ENCODE results near the gene SACS. TPM values are rescaled to one million over a fixed set of nuclear protein-coding genes. Genes with fewer than 3 reads are reported as not detected.
"Not testable (repeated sequence)": the region's sequence is repeated elsewhere in the genome, so short reads cannot be mapped to it uniquely, and the experiment has no call there.

Gene SACS
- polyA plus RNA-seq, 5 donors, result 10.7 to 19.8 (median 17.2) TPM

GRCh38 chr13:23458989-23459388, 25.5 kb upstream of the SACS start:
- DNase-seq, result no peak

GRCh38 chr13:23456437-23457210, 23.1 kb upstream of the SACS start:
- no peak for DNase-seq

- DNase-seq, result no peak
These were observed 22.1 kb upstream of the SACS start for GRCh38 chr13:23455401-23456185.

GRCh38 chr13:23453132-23453531, 19.6 kb upstream of the SACS start:
- no peak for DNase-seq

- DNase-seq, result no peak
These were observed 17.0 kb upstream of the SACS start for GRCh38 chr13:23450340-23451046.

GRCh38 chr13:23449398-23450162, 16.1 kb upstream of the SACS start:
- DNase-seq, result no peak

GRCh38 chr13:23447927-23448326, 14.4 kb upstream of the SACS start:
- peak; percentile 59 to 63 for DNase-seq

- no peak for DNase-seq
These were observed 12.3 kb upstream of the SACS start for GRCh38 chr13:23445794-23446193.

- DNase-seq, result no peak
These were observed 10.4 kb upstream of the SACS start for GRCh38 chr13:23443878-23444277.

GRCh38 chr13:23443110-23443509, 9.6 kb upstream of the SACS start:
- no peak for DNase-seq

GRCh38 chr13:23440821-23441618, 7.5 kb upstream of the SACS start:
- no peak for DNase-seq

- DNase-seq, result not testable (repeated sequence)
These were observed 6.8 kb upstream of the SACS start for GRCh38 chr13:23440324-23440723.

GRCh38 chr13:23437916-23438315, 4.4 kb upstream of the SACS start:
- DNase-seq, result no peak

GRCh38 chr13:23436680-23437079, 3.2 kb upstream of the SACS start:
- no peak for DNase-seq

- DNase-seq, result no peak
These were observed 989 bp upstream of the SACS start for GRCh38 chr13:23434491-23434890.

- no peak for DNase-seq
These were observed 876 bp downstream of the SACS start for GRCh38 chr13:23432626-23433025.

GRCh38 chr13:23430664-23431063, 2.8 kb downstream of the SACS start:
- no peak for DNase-seq

GRCh38 chr13:23427881-23428528, 5.5 kb downstream of the SACS start:
- DNase-seq, result no peak

GRCh38 chr13:23427342-23427843, 6.1 kb downstream of the SACS start:
- peak; percentile 24 to 41 for DNase-seq

- DNase-seq, result no peak
These were observed 11.9 kb downstream of the SACS start for GRCh38 chr13:23421596-23421995.
